NT2/D1 (cell line): ENCODE measurements around the gene TADA1.

Source experiments
- DNase-seq: peaks from one replicate; pipeline ENCODE4 v3.0.0-alpha.2; 2011; ENCODE audit warnings: low read depth, low spot score
- H3K27me3 ChIP-seq: 2 replicates; pipeline ENCODE4 v1.6.0; 2011; ENCODE audit warnings: mild to moderate bottlenecking; ENCODE audit not compliant: insufficient read length, insufficient read depth
- H3K36me3 ChIP-seq: 2 replicates; pipeline ENCODE4 v1.6.1; 2011; ENCODE audit warnings: mild to moderate bottlenecking, low read length, mixed read lengths; ENCODE audit not compliant: insufficient read depth, insufficient read length
- H3K4me1 ChIP-seq: 2 replicates; pipeline ENCODE4 v1.5.1; 2011; ENCODE audit not compliant: insufficient read depth, insufficient read length
- H3K4me3 ChIP-seq: 2 replicates; pipeline ENCODE4 v1.5.1; 2011; ENCODE audit warnings: low read depth; ENCODE audit not compliant: insufficient read length
- H3K9ac ChIP-seq: 2 replicates; pipeline ENCODE4 v1.6.0; 2011; ENCODE audit warnings: low read depth; ENCODE audit not compliant: insufficient read length
- H3K9me3 ChIP-seq: 2 replicates; pipeline ENCODE4 v1.5.1; 2011; ENCODE audit warnings: mild to moderate bottlenecking, low read length; ENCODE audit not compliant: insufficient read depth
- SUZ12 ChIP-seq: IDR thresholded peaks from 2 replicates; pipeline ENCODE4 v1.6.1; 2011; ENCODE audit not compliant: insufficient read length, insufficient read depth; ENCODE audit errors: extremely low read depth
- YY1 ChIP-seq: IDR thresholded peaks from 2 replicates; pipeline ENCODE4 v1.6.1; 2011; ENCODE audit not compliant: insufficient read length, insufficient read depth
- ZNF274 ChIP-seq: IDR thresholded peaks from 2 replicates; pipeline ENCODE4 v1.6.1; 2011; ENCODE audit warnings: mild to moderate bottlenecking, low read depth, low read length

Gene TADA1

DNA sequence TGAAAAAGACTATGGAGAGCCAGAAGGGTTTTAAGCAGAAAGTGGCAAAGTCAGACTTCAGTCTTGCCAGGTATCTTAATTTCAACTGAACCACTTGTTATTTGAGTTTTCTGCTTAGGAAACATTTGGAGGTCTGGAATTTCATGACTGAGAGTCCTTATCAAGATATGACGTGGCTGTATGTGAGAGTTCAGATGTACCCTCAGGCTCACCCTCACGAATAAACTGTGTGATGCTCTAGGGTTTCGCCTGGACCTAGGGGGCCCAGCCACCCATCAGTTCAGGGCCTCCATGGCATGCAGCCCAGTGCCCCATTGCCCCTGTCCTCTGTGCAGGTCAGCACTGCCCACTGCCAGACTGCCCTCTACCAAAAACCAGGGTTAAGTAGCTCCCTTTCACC is 30.6 kb upstream of the TADA1 start:
- H3K4me3 ChIP-seq, result no peak overlapping the region
- no peaks in the 10 kb centered on the region for H3K27me3 ChIP-seq
- TF ChIP-seq SUZ12 (no peak), ZNF274 (no peak), YY1 (no peak)
- no peak overlapping the region for H3K9ac ChIP-seq
- H3K9me3 ChIP-seq, result peaks cover 16% of the 10 kb centered on the region
- DNase-seq, result no peak
- no peaks in the 10 kb centered on the region for H3K36me3 ChIP-seq
- H3K4me1 ChIP-seq, result no peaks in the 10 kb centered on the region

DNA sequence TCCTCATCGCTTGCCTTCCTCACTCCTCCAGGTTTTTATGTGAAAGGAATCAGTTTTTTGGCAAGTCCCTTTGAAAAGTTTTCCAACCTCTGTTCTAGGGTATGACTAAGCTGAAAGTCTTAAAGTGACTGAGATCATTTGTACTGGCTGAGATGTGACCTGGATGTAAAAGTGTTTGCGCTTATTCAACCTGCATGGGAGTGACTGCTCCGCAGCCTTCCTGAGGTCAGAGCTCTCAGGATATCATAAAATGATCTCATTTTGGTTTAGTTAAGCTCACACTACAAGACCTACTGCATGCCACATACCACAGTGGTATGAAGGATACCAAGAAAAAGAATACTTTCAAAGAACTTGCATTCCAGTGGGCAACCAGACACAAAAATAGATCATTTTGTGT is 29.8 kb upstream of the TADA1 start:
- no peak overlapping the region for H3K4me3 ChIP-seq
- TF ChIP-seq YY1, result no peak
- TF ChIP-seq ZNF274, result no peak
- no peak for TF ChIP-seq SUZ12
- H3K4me1 ChIP-seq, result no peaks in the 10 kb centered on the region
- no peak overlapping the region for H3K9ac ChIP-seq
- H3K27me3 ChIP-seq, result no peaks in the 10 kb centered on the region
- H3K36me3 ChIP-seq, result no peaks in the 10 kb centered on the region
- no peak for DNase-seq
- H3K9me3 ChIP-seq, result peaks cover 9% of the 10 kb centered on the region

DNA sequence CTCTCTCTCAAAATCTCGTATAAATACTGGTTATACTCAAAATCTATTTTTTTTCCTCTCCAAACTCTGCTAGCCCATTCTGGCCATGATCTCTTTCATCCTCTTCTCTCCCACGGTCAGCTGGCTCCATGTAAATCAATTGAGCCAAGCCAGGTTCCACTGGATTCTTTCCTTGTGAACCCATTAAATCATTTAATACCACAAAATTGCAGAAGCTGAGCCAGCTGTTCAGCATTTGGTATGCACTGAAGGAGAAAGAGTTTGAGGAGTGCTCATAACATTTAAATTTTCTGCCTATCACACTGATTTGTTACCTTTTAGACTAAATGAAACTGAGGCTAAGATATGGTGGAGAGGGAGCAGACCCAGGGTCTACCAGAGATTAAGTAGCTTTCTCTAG is 29.1 kb upstream of the TADA1 start:
- H3K9me3 ChIP-seq, result peaks cover 6% of the 10 kb centered on the region; the same call in 1 of the 2 replicates
- TF ChIP-seq ZNF274 (no peak), SUZ12 (no peak), YY1 (no peak)
- H3K4me3 ChIP-seq, result no peak overlapping the region
- H3K9ac ChIP-seq, result no peak overlapping the region
- no peak for DNase-seq
- H3K27me3 ChIP-seq, result no peaks in the 10 kb centered on the region
- no peaks in the 10 kb centered on the region for H3K4me1 ChIP-seq
- no peaks in the 10 kb centered on the region for H3K36me3 ChIP-seq

DNA sequence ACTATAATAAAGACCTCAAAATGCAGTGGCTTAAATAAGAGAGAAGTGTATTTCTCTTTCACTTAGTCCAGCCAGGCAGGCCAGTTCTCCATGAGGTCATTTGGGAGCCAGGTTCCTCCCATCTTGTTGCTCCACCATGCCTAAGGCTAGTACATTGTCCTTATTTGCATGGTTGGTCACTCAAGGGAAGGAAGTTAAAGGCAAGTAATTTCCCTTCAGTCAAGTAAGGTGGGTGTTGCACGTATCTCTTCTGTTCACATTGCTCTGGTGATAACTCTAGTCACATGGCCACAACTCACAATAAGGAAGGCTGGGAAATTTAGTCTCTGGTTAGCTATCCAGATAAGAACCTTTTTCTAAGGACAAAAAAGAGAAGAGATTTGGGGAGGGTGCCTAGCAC is 27.2 kb upstream of the TADA1 start:
- Histone ChIP-seq H3K9ac (no peak overlapping the region), H3K9me3 (peaks cover 12% of the 10 kb centered on the region), H3K4me1 (no peaks in the 10 kb centered on the region), H3K36me3 (no peaks in the 10 kb centered on the region), H3K27me3 (no peaks in the 10 kb centered on the region), H3K4me3 (no peak overlapping the region)
- TF ChIP-seq ZNF274, result no peak
- TF ChIP-seq YY1, result no peak
- no peak for TF ChIP-seq SUZ12
- DNase-seq, result no peak

DNA sequence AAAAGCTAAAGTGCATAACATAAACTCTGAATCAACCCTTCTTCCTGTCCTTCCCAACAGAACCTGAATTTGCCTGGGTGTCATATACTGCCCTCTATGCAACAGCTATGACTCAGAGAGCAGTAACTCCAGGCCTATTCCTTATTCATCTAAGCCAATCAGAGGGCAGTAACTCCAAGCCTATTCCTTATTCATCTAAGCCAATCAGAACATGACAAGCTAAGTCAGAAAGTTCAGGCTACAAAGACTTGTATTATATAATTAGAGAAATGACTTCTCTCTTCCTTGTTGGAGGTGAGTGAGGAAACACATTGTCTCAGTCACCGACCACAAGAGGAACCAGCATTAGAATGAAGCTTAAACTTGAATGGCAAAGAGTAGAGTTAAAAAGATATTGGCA is 26.2 kb upstream of the TADA1 start:
- Histone ChIP-seq H3K36me3 (no peaks in the 10 kb centered on the region), H3K9ac (no peak overlapping the region), H3K4me3 (no peak overlapping the region), H3K27me3 (no peaks in the 10 kb centered on the region), H3K9me3 (peaks cover 21% of the 10 kb centered on the region), H3K4me1 (no peaks in the 10 kb centered on the region)
- TF ChIP-seq ZNF274, result no peak
- no peak for TF ChIP-seq YY1
- TF ChIP-seq SUZ12, result no peak
- DNase-seq, result no peak

DNA sequence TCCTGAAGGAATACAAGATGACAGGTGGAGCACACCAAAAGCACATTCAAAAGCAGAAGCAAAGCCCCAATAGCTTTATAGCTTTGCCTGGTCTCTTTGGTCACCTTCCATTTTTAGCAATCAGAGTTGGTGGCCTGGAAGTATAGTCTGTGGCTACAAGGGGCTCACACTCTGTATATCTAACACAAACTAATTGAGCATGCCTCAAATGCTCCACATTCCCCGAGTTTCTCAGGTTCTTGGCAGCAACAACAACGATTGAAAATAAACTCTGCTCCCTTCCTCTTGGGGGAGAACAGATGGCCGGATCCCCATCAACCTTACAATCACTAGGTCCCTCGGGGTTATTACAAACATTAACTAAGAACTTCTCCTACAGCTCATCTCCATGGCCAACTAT is 24.9 kb upstream of the TADA1 start:
- Histone ChIP-seq H3K9ac (no peak overlapping the region), H3K4me1 (no peaks in the 10 kb centered on the region), H3K4me3 (no peak overlapping the region), H3K9me3 (peaks cover 28% of the 10 kb centered on the region), H3K36me3 (no peaks in the 10 kb centered on the region), H3K27me3 (no peaks in the 10 kb centered on the region)
- DNase-seq, result no peak
- TF ChIP-seq ZNF274 (no peak), SUZ12 (no peak), YY1 (no peak)

DNA sequence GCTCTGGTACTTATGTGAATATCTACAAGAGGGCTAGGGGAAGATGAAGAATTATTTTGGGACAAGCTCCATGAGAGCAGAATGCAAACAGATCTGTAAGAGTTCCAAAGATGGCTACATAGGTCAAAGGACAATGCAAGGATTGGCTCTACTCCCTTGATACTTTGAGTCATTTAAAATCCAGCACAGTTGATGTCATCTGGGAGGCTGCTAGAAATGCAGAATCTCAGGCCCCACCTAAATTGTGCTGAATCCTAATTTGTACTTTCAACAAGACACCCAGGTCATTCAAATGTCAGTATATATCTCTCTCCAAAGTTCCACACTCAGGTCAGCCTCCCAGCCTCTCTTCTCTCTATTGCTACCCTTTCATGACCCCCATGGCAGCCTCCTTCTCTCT is 23.7 kb upstream of the TADA1 start:
- H3K9me3 ChIP-seq, result peaks cover 28% of the 10 kb centered on the region
- no peak overlapping the region for H3K4me3 ChIP-seq
- TF ChIP-seq SUZ12 (no peak), YY1 (no peak), ZNF274 (no peak)

DNA sequence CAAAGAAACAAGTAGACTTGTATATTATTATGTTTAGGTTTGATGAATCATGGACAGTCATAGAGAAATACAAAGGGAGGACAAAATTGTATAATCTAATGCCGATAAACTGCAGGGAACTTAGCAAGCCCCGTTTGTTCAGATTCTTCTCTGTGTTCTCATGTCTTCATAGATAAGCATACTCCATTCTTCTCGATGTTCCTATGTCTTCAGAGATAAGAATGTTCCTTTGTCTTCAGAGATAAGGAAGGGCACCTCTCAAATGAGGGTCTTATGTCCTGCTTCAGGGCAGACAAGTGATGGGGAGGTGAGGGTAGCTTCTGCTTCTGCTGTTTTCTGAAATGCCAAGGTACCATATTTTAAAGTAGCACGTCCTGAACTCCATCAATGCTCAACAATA is 19.7 kb upstream of the TADA1 start:
- Histone ChIP-seq H3K27me3 (no peaks in the 10 kb centered on the region), H3K9ac (no peak overlapping the region), H3K4me3 (no peak overlapping the region), H3K36me3 (no peaks in the 10 kb centered on the region), H3K9me3 (peaks cover 22% of the 10 kb centered on the region), H3K4me1 (no peaks in the 10 kb centered on the region)
- no peak for DNase-seq
- TF ChIP-seq YY1, result no peak

More for the DNA sequence above, 23.7 kb upstream of the TADA1 start:
- no peaks in the 10 kb centered on the region for H3K4me1 ChIP-seq
- H3K9ac ChIP-seq, result no peak overlapping the region
- H3K27me3 ChIP-seq, result no peaks in the 10 kb centered on the region
- H3K36me3 ChIP-seq, result no peaks in the 10 kb centered on the region
- DNase-seq, result no peak
